ENCODE results near the gene CTXND1.

Gene CTXND1

GRCh38 chr15:80251428-80252120 is 439 bp downstream of the CTXND1 start:
- peak in 1 of 4 experiments; percentile 25 for DNase-seq

GRCh38 chr15:80250614-80251427 is 1.2 kb downstream of the CTXND1 start:
- no peak for DNase-seq

- no peak for DNase-seq
These were observed 2.0 kb downstream of the CTXND1 start for GRCh38 chr15:80249973-80250372.

GRCh38 chr15:80247320-80247719 is 4.7 kb downstream of the CTXND1 start:
- no peak for DNase-seq

GRCh38 chr15:80246425-80246894 is 5.6 kb downstream of the CTXND1 start:
- no peak for DNase-seq

GRCh38 chr15:80242802-80243201 is 9.2 kb downstream of the CTXND1 start:
- DNase-seq: peak; percentile 37 to 67 (median 62)

GRCh38 chr15:80242132-80242769 is 9.8 kb downstream of the CTXND1 start:
- peak; percentile 18 to 59 (median 42) for DNase-seq

GRCh38 chr15:80241508-80241907 is 10.5 kb downstream of the CTXND1 start:
- peak in 3 of 4 experiments; percentile 5 to 31 (median 13) for DNase-seq

GRCh38 chr15:80240276-80240675 is 11.7 kb downstream of the CTXND1 start:
- no peak for DNase-seq

- peak; percentile 50 to 75 (median 65) for DNase-seq
These were observed 17.1 kb downstream of the CTXND1 start for GRCh38 chr15:80234883-80235282.

- DNase-seq: no peak
These were observed 18.4 kb downstream of the CTXND1 start for GRCh38 chr15:80233581-80233980.

GRCh38 chr15:80231371-80231770 is 20.6 kb downstream of the CTXND1 start:
- DNase-seq: no peak

GRCh38 chr15:80228959-80229610 is 22.9 kb downstream of the CTXND1 start:
- DNase-seq: peak in 2 of 4 experiments; percentile 13 to 22

GRCh38 chr15:80219955-80220354 is 32.1 kb downstream of the CTXND1 start:
- no peak for DNase-seq

GRCh38 chr15:80217327-80217900 is 34.6 kb downstream of the CTXND1 start:
- DNase-seq: no peak

GRCh38 chr15:80216911-80217310 is 35.1 kb downstream of the CTXND1 start:
- no peak for DNase-seq

GRCh38 chr15:80216141-80216540 is 35.9 kb downstream of the CTXND1 start:
- DNase-seq: no peak

GRCh38 chr15:80214910-80215309 is 37.1 kb downstream of the CTXND1 start:
- DNase-seq: no peak

- no peak for DNase-seq
These were observed 40.0 kb downstream of the CTXND1 start for GRCh38 chr15:80211976-80212375.

GRCh38 chr15:80210611-80211573 is 41.1 kb downstream of the CTXND1 start:
- DNase-seq: peak; percentile 20 to 58 (median 36)
